Effector memory CD4-positive, alpha-beta T cell (primary cell): Measurements from ENCODE around the gene GDPGP1.
A peak's percentile ranks its signal among the peaks of the same experiment; 100 is the strongest.

Experiments
- DNase-seq, 3 donors: peaks; one replicate each; pipeline ENCODE4 v3.0.0-alpha.2; 2020
- H3K27ac ChIP-seq: 2 replicates; pipeline ENCODE4 v1.7.0; 2013; ENCODE audit warnings: mild to moderate bottlenecking, low read length, moderate library complexity; ENCODE audit not compliant: insufficient read depth, poor library complexity, severe bottlenecking
- H3K27me3 ChIP-seq: replicated peaks from 2 replicates; pipeline ENCODE4 v1.7.0; 2013; ENCODE audit warnings: mild to moderate bottlenecking, low read length; ENCODE audit not compliant: insufficient read depth, control insufficient read depth, poor library complexity, severe bottlenecking
- H3K36me3 ChIP-seq: 2 replicates; pipeline ENCODE4 v1.7.0; 2013; ENCODE audit warnings: mild to moderate bottlenecking, low read length, moderate library complexity; ENCODE audit not compliant: control insufficient read depth, insufficient read depth
- H3K4me1 ChIP-seq: 2 replicates; pipeline ENCODE4 v1.7.0; 2013; ENCODE audit warnings: low read length, mild to moderate bottlenecking; ENCODE audit not compliant: control insufficient read depth, insufficient read depth, poor library complexity, severe bottlenecking
- H3K4me3 ChIP-seq: 2 replicates; pipeline ENCODE4 v1.7.0; 2013; ENCODE audit warnings: low read length, low read depth, mild to moderate bottlenecking; ENCODE audit not compliant: insufficient read depth, poor library complexity, severe bottlenecking
- H3K9me3 ChIP-seq: 2 replicates; pipeline ENCODE4 v1.7.0; 2013; ENCODE audit warnings: mild to moderate bottlenecking, low read length, moderate library complexity; ENCODE audit not compliant: control insufficient read depth

The GDPGP1 gene

DNA sequence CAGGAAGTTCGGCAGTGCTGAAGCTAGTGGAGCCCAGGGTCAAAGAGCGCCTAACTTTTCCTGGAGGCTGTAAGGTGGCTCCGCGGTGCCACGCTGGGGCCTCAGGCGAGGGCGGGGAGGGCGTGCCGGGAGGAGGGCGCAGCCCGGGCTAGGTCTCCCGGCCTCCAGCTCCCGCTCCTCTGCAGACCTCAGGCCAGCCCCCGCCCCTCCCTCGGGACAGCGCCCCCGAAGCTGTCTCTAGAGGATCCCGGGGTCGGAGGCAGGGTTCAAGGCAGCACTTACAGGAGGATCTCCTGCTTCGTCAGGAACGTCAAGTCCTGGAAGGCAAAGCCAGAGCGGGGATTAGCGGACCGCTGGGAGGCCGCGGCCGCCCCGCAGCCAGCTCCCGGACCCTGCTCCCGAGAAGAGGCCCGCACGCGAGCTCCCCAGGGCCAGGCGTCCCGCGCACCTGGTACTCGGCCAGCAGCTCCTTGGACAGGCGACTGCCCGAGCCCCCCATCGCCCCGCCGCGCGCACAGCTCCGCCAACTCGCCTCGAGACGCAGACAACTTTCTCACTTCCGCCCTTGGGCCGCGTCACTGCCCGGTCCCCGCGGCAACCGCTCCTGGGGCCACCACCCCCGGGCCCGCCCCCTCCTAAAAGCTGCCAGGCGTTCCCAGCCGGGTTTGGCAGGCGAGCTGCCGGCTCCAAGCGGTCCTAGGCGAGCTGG, 468 bp upstream of the GDPGP1 start, which contains the start of gene CIB1:
Gene CIB1, minus strand, starts transcription at position 555 of the 709 bp plus-strand sequence. Its CDS starts 56 bp downstream, at position 499.
- Histone ChIP-seq H3K4me3 (peak within 1 kb of the TSS; percentile 77), H3K27ac (peak within 1 kb of the TSS; percentile 96), H3K36me3 (peaks cover 15% of the 10 kb centered on the region), H3K9me3 (no peaks in the 10 kb centered on the region), H3K27me3 (no peaks in the 10 kb centered on the region), H3K4me1 (peaks cover 45% of the 10 kb centered on the region)
- peak; percentile 96 for DNase-seq

DNA sequence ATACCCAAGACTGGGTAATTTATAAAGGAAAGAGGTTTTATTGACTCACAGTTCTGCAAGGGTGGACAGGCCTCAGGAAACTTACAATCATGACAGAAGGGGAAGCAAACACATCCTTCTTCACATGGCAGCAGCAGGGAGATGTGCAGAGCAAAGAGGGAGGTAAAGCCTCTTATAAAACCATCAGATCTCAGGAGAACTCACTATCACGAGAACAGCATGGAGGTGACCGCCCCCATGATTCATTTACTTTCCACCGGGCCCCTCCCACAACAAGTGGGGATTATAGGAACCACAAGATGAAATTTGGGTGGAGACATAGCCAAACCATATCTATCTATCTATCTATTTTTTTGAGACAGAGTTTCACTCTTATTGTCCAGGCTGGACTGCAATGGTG, 5.4 kb downstream of the GDPGP1 start:
- DNase-seq, result no peak
- H3K4me3 ChIP-seq, result no peak overlapping the region
- H3K27me3 ChIP-seq, result no peaks in the 10 kb centered on the region
- H3K36me3 ChIP-seq, result no peaks in the 10 kb centered on the region
- peaks cover 7% of the 10 kb centered on the region for H3K4me1 ChIP-seq
- no peaks in the 10 kb centered on the region for H3K9me3 ChIP-seq
- no peak overlapping the region for H3K27ac ChIP-seq

DNA sequence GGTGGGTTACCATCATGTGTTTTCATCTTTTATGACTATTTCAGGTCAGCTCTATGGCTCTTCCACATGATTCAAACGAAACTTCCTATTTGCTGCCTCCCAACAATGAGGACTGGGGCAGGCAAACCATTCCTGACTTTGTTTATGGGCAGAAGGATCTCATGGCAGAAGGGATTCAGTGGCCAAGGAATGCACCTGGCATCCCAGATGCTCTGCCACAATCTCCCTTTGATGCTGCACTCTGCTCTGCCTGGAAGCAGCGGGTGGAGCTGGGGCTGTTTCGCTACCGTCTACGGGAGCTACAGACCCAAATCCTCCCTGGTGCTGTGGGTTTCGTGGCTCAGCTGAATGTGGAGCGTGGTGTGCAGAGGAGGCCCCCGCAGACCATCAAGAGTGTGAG, 6.8 kb downstream of the GDPGP1 start:
- no peaks in the 10 kb centered on the region for H3K36me3 ChIP-seq
- DNase-seq, result no peak
- H3K4me1 ChIP-seq, result no peaks in the 10 kb centered on the region
- no peaks in the 10 kb centered on the region for H3K27me3 ChIP-seq
- no peak overlapping the region for H3K4me3 ChIP-seq
- no peak overlapping the region for H3K27ac ChIP-seq
- no peaks in the 10 kb centered on the region for H3K9me3 ChIP-seq

DNA sequence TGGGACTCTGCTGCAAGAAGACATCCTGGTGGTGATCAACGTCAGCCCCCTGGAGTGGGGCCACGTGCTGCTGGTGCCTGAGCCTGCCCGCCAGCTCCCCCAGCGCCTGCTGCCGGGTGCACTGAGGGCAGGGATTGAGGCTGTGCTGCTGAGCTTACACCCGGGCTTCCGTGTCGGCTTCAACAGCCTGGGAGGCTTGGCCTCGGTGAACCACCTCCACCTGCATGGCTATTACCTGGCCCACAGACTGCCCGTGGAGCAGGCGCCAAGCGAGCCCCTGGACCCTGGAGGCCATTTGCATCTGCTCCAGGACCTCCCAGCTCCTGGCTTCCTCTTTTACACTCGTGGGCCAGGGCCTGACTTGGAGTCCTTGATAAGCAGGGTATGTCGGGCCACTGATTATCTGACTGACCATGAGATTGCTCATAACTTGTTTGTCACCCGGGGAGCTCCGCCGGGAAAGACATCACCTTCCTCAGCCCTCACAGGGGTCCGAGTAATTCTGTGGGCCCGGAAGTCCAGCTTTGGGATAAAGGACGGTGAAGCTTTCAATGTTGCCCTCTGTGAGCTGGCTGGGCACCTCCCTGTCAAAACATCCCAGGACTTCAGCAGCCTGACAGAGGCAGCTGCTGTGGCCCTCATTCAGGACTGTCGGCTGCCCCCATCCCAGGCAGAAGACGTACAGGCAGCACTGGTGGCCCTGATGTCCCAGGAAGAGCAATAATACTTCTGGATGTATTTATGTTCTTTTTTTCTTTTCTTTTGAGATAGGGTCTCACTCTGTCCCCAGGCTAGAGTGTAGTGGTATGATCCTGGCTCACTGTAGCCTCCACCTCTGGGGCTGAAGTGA, 7.6 kb downstream of the GDPGP1 start:
- no peak overlapping the region for H3K4me3 ChIP-seq

DNA sequence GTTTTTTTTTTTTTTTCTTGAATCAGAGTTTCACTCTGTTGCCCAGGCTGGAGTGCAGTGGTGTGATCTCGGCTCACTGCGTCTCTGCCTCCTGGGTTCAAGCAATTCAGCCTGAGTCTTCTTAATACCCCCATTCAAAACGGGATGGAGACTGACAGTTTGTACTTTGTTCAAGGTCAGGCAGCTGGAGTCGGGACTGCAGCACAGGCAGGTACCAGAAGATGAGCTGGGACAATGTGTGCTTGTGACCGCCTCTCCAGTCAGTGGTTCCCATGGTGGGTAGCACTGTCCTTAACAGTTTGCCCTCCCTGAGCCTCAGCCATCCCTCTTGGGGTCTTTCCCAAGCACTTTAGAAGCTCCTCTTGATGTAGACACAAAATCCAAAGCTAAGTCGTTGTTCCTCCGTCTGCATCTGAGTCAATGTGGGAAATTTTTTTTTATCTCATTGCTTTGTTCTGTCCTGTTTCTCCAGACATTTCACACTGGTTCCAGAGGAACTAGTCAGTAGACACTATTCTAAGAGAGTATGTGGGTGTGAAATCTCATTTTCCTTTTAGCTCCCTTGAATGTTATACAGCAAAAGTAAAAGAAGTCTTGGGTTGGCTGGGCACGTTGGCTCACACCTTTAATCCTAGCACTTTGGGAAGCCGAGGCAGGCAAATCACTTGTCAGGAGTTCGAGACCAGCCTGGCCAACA, 10.1 kb downstream of the GDPGP1 start:
- DNase-seq, result no peak
- Histone ChIP-seq H3K4me3 (no peak overlapping the region), H3K9me3 (no peaks in the 10 kb centered on the region), H3K4me1 (peaks cover under 1% of the 10 kb centered on the region), H3K36me3 (no peaks in the 10 kb centered on the region), H3K27ac (no peak overlapping the region), H3K27me3 (no peaks in the 10 kb centered on the region)

More for the DNA sequence above, 7.6 kb downstream of the GDPGP1 start:
- Histone ChIP-seq H3K9me3 (no peaks in the 10 kb centered on the region), H3K36me3 (no peaks in the 10 kb centered on the region), H3K27ac (no peak overlapping the region), H3K27me3 (no peaks in the 10 kb centered on the region), H3K4me1 (no peaks in the 10 kb centered on the region)
- no peak for DNase-seq

DNA sequence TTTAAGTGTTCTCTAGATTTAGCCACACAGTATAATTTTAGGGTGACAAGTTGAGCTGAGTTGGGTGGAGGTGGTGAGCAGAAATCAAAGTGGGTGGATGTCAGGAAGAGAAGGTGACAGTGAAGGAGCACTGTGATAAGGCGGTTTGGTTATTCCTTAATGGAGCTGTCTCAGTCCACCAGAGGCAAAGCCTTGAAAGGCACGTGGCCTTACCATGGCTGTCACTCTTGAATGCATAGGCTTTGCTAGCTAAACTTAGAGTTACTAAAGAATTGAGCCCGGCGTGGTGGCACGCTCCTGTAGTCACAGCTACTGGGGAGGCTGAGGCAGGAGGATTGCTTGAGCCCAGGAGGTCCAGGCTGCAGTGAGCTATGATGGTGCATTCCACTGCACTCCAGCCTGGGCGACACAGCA, 14.8 kb downstream of the GDPGP1 start:
- no peaks in the 10 kb centered on the region for H3K27me3 ChIP-seq
- H3K9me3 ChIP-seq, result no peaks in the 10 kb centered on the region
- no peak overlapping the region for H3K4me3 ChIP-seq
- H3K27ac ChIP-seq, result no peak overlapping the region
- H3K36me3 ChIP-seq, result no peaks in the 10 kb centered on the region
- DNase-seq, result no peak
- H3K4me1 ChIP-seq, result peaks cover 7% of the 10 kb centered on the region

DNA sequence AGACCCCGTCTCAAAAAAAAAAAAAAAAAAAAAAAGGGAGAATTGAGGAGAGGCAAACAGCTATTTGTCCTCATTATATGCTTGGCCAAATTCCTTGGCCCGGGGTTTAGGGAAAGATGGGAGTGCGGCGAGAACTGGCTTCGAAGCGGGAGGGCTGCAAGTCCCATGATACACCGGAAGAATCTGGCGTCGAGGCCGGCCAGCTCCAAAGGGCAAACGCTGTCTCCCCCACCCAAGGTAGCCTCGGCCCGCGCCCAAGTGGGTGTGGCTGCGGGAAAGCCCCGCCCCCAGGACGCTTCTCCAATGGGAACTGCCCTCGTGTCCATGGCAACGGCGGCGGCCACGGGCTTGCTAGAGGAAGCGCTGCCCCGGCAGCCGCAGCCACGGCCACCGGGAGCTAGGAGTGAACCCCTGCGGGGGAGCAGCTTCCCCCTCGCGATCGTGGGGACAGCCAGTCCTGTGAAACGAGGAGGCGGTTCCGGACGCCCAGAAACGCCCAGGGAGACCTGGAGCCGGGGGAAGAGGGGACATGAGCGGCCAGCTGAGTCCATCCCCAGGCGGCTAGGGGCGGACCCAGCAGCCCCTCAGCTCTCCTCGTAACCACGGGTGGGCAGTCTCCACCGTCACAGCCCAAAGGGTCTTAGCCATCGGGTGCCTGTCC, 15.3 kb downstream of the GDPGP1 start, which contains the start of gene TTLL13:
Gene TTLL13, plus strand, starts transcription at position 354 of the 661 bp plus-strand sequence. CDS start 1,075 bp downstream, outside the sequence.
- Histone ChIP-seq H3K27ac (no peak within 1 kb of the TSS), H3K4me1 (peaks cover 7% of the 10 kb centered on the region), H3K27me3 (no peaks in the 10 kb centered on the region), H3K9me3 (no peaks in the 10 kb centered on the region), H3K4me3 (peak within 1 kb of the TSS; percentile 51), H3K36me3 (no peaks in the 10 kb centered on the region)
- DNase-seq, result peak in 1 of 3 donors; percentile 23

DNA sequence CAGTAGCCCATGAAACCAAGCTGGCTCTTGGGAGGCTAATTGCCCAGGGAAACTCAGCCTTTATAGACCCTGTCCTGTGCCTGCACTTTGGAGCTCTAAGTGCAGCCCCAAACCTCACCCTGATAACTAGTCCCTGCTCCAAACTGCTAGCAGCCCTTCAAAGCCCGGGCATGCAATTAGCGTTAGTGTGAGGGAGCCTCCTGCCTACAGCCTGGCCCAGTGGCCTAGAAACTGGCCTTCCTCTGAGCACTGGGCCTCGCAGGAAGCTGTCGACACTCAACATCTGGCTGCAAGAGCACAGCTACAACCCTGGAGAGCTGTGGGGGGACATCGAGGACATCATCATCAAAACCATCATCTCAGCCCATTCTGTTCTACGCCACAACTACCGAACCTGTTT, 23.8 kb downstream of the GDPGP1 start:
- no peak for DNase-seq
- Histone ChIP-seq H3K27me3 (no peaks in the 10 kb centered on the region), H3K4me1 (no peaks in the 10 kb centered on the region), H3K36me3 (no peaks in the 10 kb centered on the region), H3K27ac (no peak overlapping the region), H3K9me3 (no peaks in the 10 kb centered on the region), H3K4me3 (no peak overlapping the region)

DNA sequence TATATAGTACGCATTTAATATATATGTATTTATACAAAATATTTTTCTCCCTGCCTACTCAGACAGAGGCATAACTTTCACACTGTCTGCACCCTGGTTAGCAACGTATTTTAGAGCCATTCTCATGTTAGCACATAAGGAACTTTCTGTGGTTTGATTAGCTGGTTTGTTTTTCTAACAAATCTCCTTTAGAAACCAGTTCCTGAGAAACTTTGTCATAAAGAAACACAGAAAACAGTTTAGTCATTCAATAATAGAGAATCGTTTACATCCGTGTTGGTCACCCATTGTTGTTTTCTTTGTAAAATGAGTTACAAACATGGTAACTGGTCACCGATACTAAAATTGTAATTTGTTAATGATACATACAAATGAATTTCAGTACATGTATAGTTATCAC, 25.5 kb downstream of the GDPGP1 start:
- Histone ChIP-seq H3K27ac (no peak overlapping the region), H3K27me3 (no peaks in the 10 kb centered on the region), H3K9me3 (no peaks in the 10 kb centered on the region), H3K4me1 (peaks cover 5% of the 10 kb centered on the region), H3K4me3 (no peak overlapping the region), H3K36me3 (no peaks in the 10 kb centered on the region)
- DNase-seq, result no peak
